Measurements from ENCODE around the gene METRN. TPM values are rescaled to one million over a fixed set of nuclear protein-coding genes. Genes with fewer than 3 reads are reported as not detected.

METRN gene
- polyA plus RNA-seq, 1 of the 3 experiments (the other 2 are of a cell fraction): 59.7 TPM

DNA sequence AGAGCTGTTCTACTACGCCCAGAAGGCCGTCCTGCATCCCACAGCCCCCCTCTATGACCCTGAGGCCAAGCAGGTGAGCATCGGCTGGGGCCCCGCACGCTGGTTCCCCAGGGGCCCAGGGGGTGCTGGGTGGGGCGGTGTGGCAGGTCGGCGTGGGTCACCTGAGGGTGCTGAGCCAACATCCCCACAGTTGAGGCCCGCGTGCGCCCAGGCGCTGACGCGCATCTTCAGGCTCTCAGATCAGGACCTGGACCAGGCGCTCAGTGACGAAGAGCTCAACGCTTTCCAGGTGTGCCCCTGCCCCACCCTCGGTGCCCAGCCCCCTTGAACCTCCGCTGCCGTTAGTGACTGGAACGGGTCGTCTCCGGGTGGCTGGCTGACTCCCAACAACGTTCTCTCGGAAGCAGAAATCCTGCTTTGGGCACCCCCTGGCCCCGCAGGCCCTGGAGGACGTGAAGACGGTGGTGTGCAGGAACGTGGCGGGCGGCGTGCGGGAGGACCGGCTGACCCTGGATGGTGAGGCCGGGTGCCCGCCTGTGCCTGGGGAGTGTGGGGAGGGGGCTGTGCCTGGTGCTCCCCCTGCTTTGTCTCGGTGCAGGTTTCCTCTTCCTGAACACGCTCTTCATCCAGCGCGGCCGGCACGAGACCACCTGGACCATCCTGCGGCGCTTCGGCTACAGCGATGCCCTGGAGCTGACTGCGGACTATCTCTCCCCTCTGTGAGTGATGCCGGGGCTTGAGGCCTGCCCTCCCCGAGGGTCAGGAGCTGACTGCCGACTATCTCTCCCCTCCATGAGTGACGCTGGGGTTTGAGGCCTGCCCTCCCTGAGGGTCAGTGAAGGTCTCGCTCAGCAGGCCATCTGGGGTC lies 44.2 kb upstream of the METRN start:
- Histone ChIP-seq H3K36me3 (replicated peaks in 1 of 2; ENCODE audit: control insufficient read depth in 1 of 2, insufficient read depth in 2 of 2, low read length in 1 of 2) (peaks cover 5 to 49% of the 10 kb centered on the region in 2 experiments), H4K20me1 (ENCODE audit: insufficient read depth) (0 out of 2 replicates have a peak, but pooled peaks cover 6% of the 10 kb centered on the region), H3K9me2 (no peaks in the 10 kb centered on the region), H3K27ac (ENCODE audit: low read depth in 2 of 2, low read length in 1 of 2) (no peak overlapping the region), H3K4me2 (0 out of 2 replicates have a peak overlapping the region, but pooled peaks have one; percentile 96), H2AFZ (ENCODE audit: low read depth) (no peak overlapping the region), H3K9me3 (no peaks in the 10 kb centered on the region), H3K9ac (no peak overlapping the region), H3K79me2 (ENCODE audit: insufficient read depth) (peaks cover 25% of the 10 kb centered on the region), H3K4me3 (ENCODE audit: low read depth in 2 of 2, low read length in 1 of 2) (no peak overlapping the region), H3K4me1 (ENCODE audit: control insufficient read depth in 1 of 2, insufficient read depth in 2 of 2, low read depth in 1 of 2, low read length in 1 of 2) (peaks cover 0 to 22% of the 10 kb centered on the region in 2 experiments; a peak in 1 of 4 replicates), H3K27me3 (ENCODE audit: insufficient read depth) (no peaks in the 10 kb centered on the region), H3F3A (replicated peaks; ENCODE audit: insufficient read depth) (peaks cover 4% of the 10 kb centered on the region)
- no peak for DNase-seq
- CTCF ChIA-PET: interaction anchor here (0.9 to 3.8 kb wide), 4 partner anchors 11 to 19 kb away, joined by 3 to 38 read pairs (median 9); partner anchors contain the start of genes JMJD8 and WDR24
- TF ChIP-seq RFX5 (IDR thresholded peaks at IDR 0.05; ENCODE audit: low read length) (no peak), TAF1 (IDR thresholded peaks at IDR 0.05; ENCODE audit: borderline replicate concordance, low read depth, low read length) (no peak), FOXJ3 (CRISPR knock-in tag; IDR thresholded peaks at IDR 0.05) (no peak), RCOR1 (IDR thresholded peaks at IDR 0.05; ENCODE audit: low read length) (no peak)
- TF ChIP-seq, protein P1, sequence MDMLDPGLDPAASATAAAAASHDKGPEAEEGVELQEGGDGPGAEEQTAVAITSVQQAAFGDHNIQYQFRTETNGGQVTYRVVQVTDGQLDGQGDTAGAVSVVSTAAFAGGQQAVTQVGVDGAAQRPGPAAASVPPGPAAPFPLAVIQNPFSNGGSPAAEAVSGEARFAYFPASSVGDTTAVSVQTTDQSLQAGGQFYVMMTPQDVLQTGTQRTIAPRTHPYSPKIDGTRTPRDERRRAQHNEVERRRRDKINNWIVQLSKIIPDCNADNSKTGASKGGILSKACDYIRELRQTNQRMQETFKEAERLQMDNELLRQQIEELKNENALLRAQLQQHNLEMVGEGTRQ (IDR thresholded peaks at IDR 0.05; ENCODE audit: borderline replicate concordance, low read depth, low read length): no peak
- TF ChIP-seq, protein P2, sequence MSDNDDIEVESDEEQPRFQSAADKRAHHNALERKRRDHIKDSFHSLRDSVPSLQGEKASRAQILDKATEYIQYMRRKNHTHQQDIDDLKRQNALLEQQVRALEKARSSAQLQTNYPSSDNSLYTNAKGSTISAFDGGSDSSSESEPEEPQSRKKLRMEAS (IDR thresholded peaks at IDR 0.05; ENCODE audit: low read depth): no peak
- POLR2A ChIA-PET: no interaction called here
- WGBS (ENCODE audit: low lambda C conversion rate): 96% methylated on average over 18 of the region's 52 CpGs

DNA sequence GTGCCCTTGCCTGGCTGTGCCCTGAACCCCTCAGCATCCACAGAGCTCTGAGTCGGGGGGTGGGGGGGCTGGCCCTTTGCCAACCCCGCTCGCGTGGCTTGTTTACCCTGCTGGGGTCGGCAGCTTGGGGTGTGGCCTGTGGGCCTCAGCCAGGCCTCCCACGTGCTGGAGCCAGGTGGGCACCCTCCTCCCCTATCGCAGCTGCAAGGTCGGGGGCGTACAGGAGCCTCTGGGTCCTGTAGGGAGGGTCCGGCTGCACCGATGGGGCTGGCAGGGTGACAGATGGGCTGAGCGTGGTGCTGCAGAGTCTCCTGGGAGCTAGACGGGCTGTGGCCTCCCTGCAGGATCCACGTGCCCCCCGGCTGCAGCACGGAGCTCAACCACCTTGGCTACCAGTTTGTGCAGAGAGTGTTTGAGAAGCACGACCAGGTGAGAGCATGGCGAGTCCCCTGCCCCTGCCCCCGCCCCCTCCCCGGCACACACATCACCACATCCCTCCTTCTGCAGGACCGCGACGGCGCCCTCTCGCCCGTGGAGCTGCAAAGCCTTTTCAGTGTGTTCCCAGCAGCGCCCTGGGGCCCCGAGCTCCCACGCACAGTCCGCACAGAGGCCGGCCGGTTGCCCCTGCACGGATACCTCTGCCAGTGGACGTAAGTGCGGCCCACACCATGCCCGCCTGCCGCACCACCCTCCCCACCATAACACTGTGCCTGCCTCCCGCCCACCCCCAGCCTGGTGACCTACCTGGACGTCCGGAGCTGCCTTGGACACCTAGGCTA lies 43.4 kb upstream of the METRN start:
- peaks cover 0 to 22% of the 10 kb centered on the region in 2 experiments; a peak in 1 of 4 replicates for H3K4me1 ChIP-seq (ENCODE audit: control insufficient read depth in 1 of 2, insufficient read depth in 2 of 2, low read depth in 1 of 2, low read length in 1 of 2)
- H3K4me2 ChIP-seq: no peak overlapping the region
- ChIA-PET CTCF (interaction anchor here (0.9 to 2.6 kb wide), 3 partner anchors 11 to 18 kb away, joined by 3 to 15 read pairs (median 3); partner anchors contain the start of gene WDR24), POLR2A (no interaction called here)
- H3F3A ChIP-seq (replicated peaks; ENCODE audit: insufficient read depth): peaks cover 4% of the 10 kb centered on the region
- no peak for DNase-seq
- 0 out of 2 replicates have a peak, but pooled peaks cover 6% of the 10 kb centered on the region for H4K20me1 ChIP-seq (ENCODE audit: insufficient read depth)
- H3K27ac ChIP-seq (ENCODE audit: low read depth in 2 of 2, low read length in 1 of 2): no peak overlapping the region; a peak in 1 of 4 replicates
- H3K79me2 ChIP-seq (ENCODE audit: insufficient read depth): peaks cover 25% of the 10 kb centered on the region
- no peak overlapping the region for H3K9ac ChIP-seq
- no peaks in the 10 kb centered on the region for H3K27me3 ChIP-seq (ENCODE audit: insufficient read depth)
- H3K9me3 ChIP-seq: no peaks in the 10 kb centered on the region
- H2AFZ ChIP-seq (ENCODE audit: low read depth): no peak overlapping the region
- 97% methylated on average over 25 of the region's 40 CpGs for WGBS (ENCODE audit: low lambda C conversion rate)
- TF ChIP-seq POLR2AphosphoS5 (IDR thresholded peaks at IDR 0.05; ENCODE audit: low read depth, low read length) (no peak), MEF2A (IDR thresholded peaks at IDR 0.05; ENCODE audit: borderline replicate concordance, low read depth) (no peak), FOSL2 (IDR thresholded peaks at IDR 0.05; ENCODE audit: borderline replicate concordance, low read depth) (no peak), NFIC (IDR thresholded peaks at IDR 0.05; ENCODE audit: borderline replicate concordance) (no peak)
- no peaks in the 10 kb centered on the region for H3K9me2 ChIP-seq
- peaks cover 5 to 46% of the 10 kb centered on the region in 2 experiments for H3K36me3 ChIP-seq (replicated peaks in 1 of 2; ENCODE audit: control insufficient read depth in 1 of 2, insufficient read depth in 2 of 2, low read length in 1 of 2)
- no peak overlapping the region for H3K4me3 ChIP-seq (ENCODE audit: low read depth in 2 of 2, low read length in 1 of 2)
